GM18868 (cell line): Measurements from ENCODE around the gene C3AR1.
A peak's percentile ranks its signal among the peaks of the same experiment; 100 is the strongest.
"Not testable (repeated sequence)": the region's sequence is repeated elsewhere in the genome, so short reads cannot be mapped to it uniquely, and the experiment has no call there.

Experiments
- ATAC-seq: cut with Tn5 transposase; IDR thresholded peaks from one replicate; pipeline ENCODE4 v1.9.1; 2021; ENCODE audit warnings: mild to moderate bottlenecking, moderate library complexity; ENCODE audit not compliant: unreplicated experiment

Gene C3AR1

DNA sequence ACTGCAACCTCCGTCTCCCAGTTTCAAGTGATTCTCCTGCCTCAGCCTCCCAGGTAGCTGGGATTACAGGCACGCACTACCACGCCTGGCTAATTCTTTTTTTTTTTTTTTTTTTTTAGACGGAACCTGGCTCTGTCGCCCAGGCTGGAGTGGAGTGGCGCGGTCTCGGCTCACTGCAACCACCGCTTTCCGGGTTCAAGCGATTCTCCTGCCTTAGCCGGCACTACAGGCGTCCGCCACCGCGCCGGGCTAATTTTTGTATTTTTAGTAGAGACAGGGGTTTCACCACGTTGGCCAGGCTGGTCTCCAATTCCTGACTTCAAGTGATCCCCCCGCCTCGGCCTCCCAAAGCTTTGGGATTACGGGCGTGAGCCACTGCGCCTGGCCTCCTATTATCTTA, 35.1 kb downstream of the C3AR1 start:
- ATAC-seq = not testable (repeated sequence)

DNA sequence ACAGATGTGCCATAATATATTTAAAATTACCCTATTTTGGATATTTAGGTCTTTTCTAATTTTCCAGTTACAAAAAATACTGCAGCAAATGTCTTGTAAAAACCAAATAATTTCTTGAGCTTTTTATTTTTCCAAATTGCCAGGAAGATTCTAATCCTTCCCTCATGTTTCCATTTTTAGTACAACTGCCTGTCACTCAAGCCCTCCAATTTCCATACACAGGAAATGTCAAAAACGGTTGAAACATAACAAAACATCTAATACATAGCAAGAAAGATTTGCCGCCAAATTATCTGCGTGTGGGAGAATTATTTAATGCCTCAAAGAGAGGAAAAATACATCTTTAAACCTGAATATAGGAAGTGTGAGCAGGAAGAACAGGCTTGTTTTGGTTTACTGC, 36.0 kb downstream of the C3AR1 start:
- no peak for ATAC-seq

DNA sequence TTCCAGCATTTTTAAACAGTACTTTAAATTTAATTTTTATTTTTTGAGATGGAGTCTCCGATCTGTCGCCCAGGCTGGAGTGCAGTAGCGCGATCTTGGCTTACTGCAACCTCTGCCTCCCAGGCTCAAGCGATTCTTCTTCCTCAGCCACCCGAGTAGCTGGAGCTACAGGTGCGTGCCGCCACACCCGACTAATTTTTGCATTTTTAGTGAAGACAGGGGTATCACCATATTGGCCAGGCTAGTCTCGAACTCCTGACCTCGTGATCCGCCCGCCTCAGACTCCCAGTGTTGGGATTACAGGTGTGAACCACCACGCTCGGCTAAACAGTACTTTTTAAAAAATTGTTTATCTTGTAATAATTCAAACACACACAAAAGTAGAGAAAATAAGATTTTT, 37.9 kb downstream of the C3AR1 start:
- no peak for ATAC-seq

DNA sequence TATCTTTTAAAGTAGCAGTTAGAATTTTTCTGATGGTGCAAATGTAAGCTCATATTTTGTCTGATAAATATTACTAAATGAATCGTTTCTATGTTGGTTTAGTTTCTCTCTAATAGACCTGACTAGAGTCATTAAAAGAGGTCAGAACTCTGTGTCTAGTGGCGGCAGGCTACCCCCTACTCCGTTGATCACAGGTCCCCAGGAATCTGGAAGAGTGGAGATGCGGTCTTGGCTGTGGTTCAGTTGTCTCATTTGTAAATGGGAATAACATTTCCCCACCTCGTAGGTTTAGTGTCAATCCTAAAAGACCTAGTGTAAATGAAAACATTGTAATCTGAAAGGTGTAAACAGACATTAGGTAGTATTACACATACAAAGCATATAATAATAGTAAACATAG, 38.3 kb downstream of the C3AR1 start:
- no peak for ATAC-seq

DNA sequence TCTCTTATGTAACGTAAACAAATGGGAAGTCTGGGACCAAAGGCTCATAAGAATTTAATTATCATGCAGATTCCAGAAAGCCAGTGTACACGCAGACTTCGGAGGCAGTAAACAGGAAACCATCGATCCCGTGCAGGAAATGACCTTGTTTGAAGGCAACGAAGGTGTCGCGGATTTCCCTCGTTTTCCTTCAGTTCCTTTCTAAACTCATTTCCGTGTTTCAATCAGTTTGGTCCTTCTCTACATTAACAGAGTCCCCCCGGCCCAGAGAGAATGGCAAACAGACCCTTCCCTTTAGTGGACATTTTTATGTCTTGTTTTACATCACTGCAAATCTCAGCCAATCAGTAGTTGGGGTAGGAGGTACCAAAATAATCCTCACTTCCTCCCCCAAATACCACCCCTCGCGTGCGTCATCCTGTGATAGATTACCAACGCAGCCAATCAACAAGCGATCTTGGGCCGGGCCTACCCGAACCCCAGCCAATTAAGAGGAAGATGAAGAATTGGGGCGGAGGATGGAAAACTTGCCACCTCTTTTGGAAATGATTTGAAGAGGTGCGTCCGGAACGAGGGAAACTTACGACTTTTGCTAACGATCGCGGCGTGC, 39.8 kb downstream of the C3AR1 start:
- ATAC-seq = peak; percentile 99

DNA sequence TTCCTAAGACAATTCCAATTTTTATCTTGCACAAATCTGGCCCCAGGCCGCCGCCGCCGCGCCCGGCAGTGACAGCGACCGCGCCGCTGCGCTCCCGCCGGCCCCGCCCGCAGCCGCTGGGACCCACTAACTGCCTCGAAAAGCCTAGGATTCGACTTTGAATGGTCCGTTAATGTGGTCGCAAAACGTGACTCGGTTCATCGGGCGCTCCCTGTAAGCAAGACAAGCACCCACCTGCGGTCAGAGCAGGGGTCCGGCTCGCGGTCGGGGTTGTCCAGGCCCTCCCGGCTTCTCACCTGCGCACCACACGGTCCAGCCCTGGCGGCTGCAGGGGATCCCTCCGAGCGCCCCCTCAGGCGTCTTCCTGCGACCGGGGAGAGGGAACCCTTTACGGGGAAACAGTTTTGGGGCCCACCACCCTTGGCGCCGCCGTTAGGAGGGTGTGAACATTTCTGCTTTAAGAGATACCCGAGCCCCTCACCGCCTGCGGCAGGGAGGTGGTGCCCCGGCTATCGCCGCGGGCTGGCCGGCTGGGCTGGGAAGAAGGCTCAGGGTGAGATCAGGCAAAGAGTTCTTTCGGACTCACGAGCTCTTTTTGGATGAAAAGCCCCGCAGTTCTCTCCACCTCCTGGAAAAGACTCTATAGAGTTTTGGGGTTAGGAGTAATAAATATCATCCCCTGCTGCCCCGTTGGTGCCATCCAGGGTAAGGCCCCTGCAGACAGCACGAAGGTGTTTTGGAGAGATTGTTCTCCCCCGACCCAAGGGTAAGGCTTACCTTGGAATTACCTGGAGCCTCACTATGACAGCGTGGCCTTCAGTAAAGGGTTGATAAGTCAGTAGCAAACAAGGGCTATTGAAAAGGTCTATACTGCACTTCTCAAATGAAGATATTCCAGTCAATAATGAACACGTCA, 47.2 kb downstream of the C3AR1 start:
- no peak for ATAC-seq

DNA sequence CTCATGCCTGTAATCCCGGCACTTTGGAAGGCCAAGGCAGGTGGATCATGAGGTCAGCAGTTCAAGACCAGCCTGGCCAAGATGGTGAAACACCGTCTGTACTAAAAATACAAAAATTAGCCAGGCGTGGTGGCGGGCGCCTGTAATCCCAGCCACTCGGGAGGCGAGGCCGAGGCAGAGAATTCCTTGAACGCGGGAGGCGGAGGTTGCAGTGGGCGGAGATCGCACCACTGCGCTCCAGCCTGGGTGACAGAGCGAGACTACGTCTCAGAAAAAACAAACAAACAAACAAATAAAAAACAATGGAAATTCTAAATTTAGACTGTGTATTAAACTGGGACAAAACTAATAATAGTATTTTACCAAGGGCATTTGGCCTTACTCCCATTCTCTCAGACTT, 47.9 kb downstream of the C3AR1 start:
- not testable (repeated sequence) for ATAC-seq

DNA sequence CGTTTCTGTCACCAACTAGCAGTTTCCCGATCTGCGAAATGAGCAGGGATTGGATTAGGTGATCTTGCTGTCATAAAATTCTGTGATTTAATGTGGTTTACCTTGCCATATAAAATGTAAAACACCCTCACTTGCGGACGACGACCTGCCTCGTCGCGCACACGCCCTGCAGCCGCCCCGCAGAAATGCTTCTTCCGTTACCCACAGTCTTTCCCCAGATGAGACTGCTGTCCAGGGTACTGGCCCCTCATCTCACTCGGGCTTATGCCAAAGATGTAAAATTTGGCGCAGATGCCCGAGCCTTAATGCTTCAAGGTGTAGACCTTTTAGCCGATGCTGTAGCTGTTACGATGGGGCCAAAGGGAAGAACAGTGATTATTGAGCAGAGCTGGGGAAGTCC, 51.3 kb downstream of the C3AR1 start:
- ATAC-seq = no peak

DNA sequence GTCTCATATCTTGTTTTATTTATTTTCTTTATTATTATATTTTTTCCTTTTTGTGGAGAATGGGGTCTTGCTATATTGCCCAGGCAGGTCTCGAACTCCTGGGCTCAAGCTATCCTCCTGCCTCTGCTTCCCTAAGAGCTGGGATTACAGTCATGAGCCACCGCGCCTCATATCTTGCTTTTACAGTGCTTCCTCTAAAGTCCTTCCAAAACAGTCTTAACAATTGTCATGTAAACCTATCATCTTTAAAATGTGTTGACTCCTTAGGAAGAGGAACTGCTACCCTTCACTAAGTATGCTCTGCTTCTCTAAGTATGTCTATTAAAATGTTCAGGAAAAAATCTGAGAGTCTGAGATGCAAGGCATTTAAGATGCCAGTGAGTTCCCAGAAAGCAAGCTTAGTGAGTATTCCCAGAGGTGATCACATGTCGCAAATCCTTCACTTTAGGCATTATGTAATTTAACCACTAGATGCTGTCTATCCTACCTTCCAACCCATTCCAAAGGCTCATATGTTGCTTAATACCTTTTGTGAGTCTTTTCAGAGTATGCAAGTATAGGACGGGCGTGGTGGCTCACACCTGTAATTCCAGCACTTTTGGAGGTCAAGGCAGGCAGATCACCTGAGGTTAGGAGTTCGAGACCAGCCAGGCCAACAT, 53.4 kb downstream of the C3AR1 start:
- no peak for ATAC-seq

DNA sequence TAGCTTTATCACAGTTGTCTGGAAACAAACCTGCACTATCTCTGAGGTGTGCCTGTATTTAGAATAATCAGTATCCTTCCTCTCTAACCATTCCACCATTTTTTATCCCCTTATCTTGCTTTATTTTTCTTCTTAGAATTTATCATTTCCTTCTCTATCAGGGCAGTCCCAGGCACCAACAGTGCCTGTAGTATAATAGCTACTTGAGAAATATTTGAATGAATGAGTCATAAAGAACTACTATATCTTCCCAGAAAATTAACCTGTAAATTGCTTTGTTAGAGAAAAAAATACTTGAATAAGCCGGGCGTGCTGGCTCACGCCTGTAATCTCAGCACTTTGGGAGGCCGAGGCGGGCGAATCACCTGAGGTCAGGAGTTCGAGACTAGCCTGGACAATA, 54.8 kb downstream of the C3AR1 start:
- ATAC-seq = no peak
